Gastroesophageal sphincter (tissue), 3 donors: Measurements from ENCODE around the gene SUOX.

ENCODE experiments used
- CTCF ChIP-seq, 4 experiments: fragments of 200-600 bp in 2 of 4; fragments of 450-650 bp in 2 of 4; sonication (generic) in 1 of 4; IDR thresholded peaks; one replicate each; pipeline ENCODE4 v1.5.1; 2017 to 2019; ENCODE audit warnings: antibody characterized with exemption in 4 of 4, mild to moderate bottlenecking in 2 of 4, moderate library complexity in 2 of 4
- EP300 ChIP-seq: sonication (generic); formaldehyde crosslinking; IDR thresholded peaks from one replicate; pipeline ENCODE4 v1.6.1; 2017; ENCODE audit warnings: antibody characterized with exemption, mild to moderate bottlenecking
- POLR2A ChIP-seq, 2 donors: fragments of 450-650 bp; IDR thresholded peaks; one replicate each; pipeline ENCODE4 v1.6.1; 2017; ENCODE audit warnings: antibody characterized with exemption in 2 of 2, mild to moderate bottlenecking in 2 of 2, moderate library complexity in 1 of 2
- POLR2AphosphoS5 ChIP-seq: sonication (generic); formaldehyde crosslinking; IDR thresholded peaks from one replicate; pipeline ENCODE4 v1.6.1; 2017; ENCODE audit warnings: antibody characterized with exemption

GRCh38 chr12:55984861-55985260 lies 12.2 kb upstream of the SUOX start:
- TF ChIP-seq CTCF (IDR thresholded peaks at IDR 0.05) (no peak), EP300 (no peak), POLR2A (IDR thresholded peaks at IDR 0.05) (no peak), POLR2AphosphoS5 (no peak)
